ENCODE results near the gene JTB. TPM values are rescaled to one million over a fixed set of nuclear protein-coding genes. Genes with fewer than 3 reads are reported as not detected.
"Not testable (repeated sequence)": the region's sequence is repeated elsewhere in the genome, so short reads cannot be mapped to it uniquely, and the experiment has no call there.

Gene JTB
- total RNA-seq: 100 to 1,000 TPM; 157 to 309 (median 259) TPM

DNA sequence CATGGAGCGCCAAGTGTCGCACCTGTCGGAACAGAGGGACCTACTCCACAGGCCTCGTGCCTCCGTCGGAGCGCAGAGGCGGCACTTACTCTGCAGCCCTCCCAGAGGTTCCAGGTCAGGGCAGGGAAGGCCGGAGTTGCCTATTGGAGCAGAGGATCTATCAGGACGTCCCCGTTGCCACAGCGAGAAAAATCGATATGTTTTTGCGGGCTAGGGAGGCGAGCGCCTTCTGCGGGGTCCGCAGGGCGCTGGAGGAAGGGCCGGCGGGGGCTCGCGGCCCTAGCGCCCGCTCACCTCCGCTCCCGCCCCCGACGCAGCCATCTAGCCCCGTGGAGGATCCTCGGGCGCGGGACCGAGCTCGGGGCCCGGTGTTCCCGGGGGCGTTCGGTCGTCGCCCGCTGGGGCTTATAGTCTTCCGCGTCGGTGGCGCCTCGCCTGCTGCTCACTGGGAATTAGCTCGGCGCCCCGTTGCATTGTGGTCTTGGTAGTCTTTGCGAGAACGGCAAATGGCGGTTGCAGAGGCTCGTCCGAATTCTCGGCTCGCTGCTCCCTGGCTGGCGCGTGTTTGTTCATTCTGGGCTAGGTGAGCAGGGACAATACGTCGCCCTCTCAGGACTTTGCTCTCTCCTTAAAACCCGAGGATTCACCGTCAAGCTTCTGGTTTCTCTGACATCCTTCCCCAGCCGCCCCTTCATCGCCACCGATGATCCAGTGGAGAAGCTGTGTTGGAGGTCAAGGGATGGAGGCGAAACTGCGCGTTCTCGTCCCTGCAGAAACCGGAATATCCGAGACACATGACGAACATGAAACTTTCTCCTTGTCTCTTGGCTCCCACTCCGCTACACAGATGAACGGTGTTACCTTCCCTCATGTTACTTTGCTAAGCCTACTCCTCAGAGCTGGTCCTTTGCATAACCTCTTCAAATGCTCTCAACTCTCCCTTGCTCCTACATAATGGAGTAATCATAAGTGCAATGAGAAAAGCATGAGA is at the start of gene JTB:
Gene JTB (minus strand): TSS at position 425 of the 991 bp plus-strand sequence. CDS start 422 bp downstream, at position 3.
- H3K4me3 ChIP-seq: peak within 1 kb of the TSS; percentile 71 to 100 (median 81)
- no peaks in the 10 kb centered on the region for H3K9me3 ChIP-seq
- ATAC-seq (peak; percentile 95 to 97), DNase-seq (peak; percentile 86 to 87)
- intact Hi-C loops (cut with DNase I; ENCODE audit: low total_unique reads) (no loop called here), in situ Hi-C loops (cut with MboI; ENCODE audit: low sequenced_read_pairs in 4 of 4) (loop anchor here (10.0 to 25.0 kb wide), 5 partner anchors 163 to 465 kb away; partner anchors contain the start of genes ILF2 (in 2 of the 4), SNAPIN (in 2 of the 4), NPR1 (in 1 of the 4) and S100A3 (in 1 of the 4))
- peaks cover 20 to 24% of the 10 kb centered on the region in 2 donors for H3K4me1 ChIP-seq
- peak within 1 kb of the TSS; percentile 92 to 100 (median 92) for H3K27ac ChIP-seq
- peak; percentile 98 for TF ChIP-seq POLR2A (IDR thresholded peaks at IDR 0.05)
- TF ChIP-seq, protein P1, sequence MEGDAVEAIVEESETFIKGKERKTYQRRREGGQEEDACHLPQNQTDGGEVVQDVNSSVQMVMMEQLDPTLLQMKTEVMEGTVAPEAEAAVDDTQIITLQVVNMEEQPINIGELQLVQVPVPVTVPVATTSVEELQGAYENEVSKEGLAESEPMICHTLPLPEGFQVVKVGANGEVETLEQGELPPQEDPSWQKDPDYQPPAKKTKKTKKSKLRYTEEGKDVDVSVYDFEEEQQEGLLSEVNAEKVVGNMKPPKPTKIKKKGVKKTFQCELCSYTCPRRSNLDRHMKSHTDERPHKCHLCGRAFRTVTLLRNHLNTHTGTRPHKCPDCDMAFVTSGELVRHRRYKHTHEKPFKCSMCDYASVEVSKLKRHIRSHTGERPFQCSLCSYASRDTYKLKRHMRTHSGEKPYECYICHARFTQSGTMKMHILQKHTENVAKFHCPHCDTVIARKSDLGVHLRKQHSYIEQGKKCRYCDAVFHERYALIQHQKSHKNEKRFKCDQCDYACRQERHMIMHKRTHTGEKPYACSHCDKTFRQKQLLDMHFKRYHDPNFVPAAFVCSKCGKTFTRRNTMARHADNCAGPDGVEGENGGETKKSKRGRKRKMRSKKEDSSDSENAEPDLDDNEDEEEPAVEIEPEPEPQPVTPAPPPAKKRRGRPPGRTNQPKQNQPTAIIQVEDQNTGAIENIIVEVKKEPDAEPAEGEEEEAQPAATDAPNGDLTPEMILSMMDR (IDR thresholded peaks at IDR 0.05 in 4 of 5, conservative IDR thresholded peaks at IDR 0.05 in 1 of 5): no peak
- H3K36me3 ChIP-seq: peaks cover 0 to 36% of the 10 kb centered on the region in 2 donors
- H3K27me3 ChIP-seq: no peaks in the 10 kb centered on the region

DNA sequence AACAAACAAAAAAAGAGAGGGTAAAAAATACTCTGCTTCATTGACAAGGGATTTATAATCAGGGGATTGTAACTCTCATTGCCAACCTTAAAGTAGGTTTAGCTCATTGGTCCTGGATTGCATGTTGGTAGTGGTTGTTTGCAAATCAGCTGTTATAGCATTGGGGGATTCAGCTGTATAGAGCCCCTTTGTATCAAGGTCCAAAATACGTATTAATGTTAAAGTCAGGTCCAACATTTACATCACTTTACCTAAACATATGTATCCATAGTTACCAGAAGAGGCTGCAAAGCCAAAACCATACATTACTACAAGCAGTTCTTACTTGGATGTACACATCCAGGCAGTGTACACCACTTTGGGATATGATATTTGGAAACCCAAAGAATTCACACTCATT is 42.5 kb upstream of the JTB start:
- no peaks in the 10 kb centered on the region for H3K4me1 ChIP-seq
- H3K27ac ChIP-seq: no peak overlapping the region
- no peaks in the 10 kb centered on the region for H3K9me3 ChIP-seq
- TF ChIP-seq, protein P1 (IDR thresholded peaks at IDR 0.05 in 4 of 5, conservative IDR thresholded peaks at IDR 0.05 in 1 of 5): no peak
- TF ChIP-seq POLR2A (IDR thresholded peaks at IDR 0.05): no peak
- no peak overlapping the region for H3K4me3 ChIP-seq
- intact Hi-C loops (cut with DNase I; ENCODE audit: low total_unique reads) (no loop called here), in situ Hi-C loops (cut with MboI; ENCODE audit: low sequenced_read_pairs in 4 of 4) (loop anchor here in 2 of 4 donors (25.0 kb wide), 2 partner anchors 292 to 658 kb away; partner anchors contain the start of genes AQP10 (in 1 of the 2) and S100A9 (in 1 of the 2))
- ATAC-seq (no peak), DNase-seq (no peak)
- no peaks in the 10 kb centered on the region for H3K27me3 ChIP-seq
- H3K36me3 ChIP-seq: no peaks in the 10 kb centered on the region

DNA sequence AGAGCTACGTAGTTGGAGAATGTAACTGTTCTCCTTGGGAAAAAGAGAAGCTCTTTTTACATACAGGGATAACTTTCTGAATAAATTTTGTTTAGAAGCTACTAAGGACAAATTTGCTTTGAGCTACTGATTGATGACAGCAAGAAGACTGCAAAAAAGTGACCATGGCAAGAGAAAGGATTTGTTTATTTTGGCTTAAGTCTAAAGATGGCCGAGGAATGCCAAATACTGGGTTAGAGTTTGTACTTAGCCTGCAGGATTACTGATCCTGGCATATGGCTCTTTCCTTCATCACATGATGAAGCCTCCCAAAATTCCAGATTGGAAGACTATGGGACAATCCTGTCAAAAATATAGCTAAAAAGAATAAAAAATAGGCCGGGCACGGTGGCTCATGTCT is 41.8 kb upstream of the JTB start:
- Histone ChIP-seq H3K4me1 (no peaks in the 10 kb centered on the region), H3K27me3 (no peaks in the 10 kb centered on the region), H3K36me3 (no peaks in the 10 kb centered on the region), H3K9me3 (no peaks in the 10 kb centered on the region), H3K27ac (no peak overlapping the region), H3K4me3 (no peak overlapping the region)
- DNase-seq (no peak), ATAC-seq (no peak)
- no peak for TF ChIP-seq POLR2A (IDR thresholded peaks at IDR 0.05)
- TF ChIP-seq, protein P1 (IDR thresholded peaks at IDR 0.05 in 4 of 5, conservative IDR thresholded peaks at IDR 0.05 in 1 of 5): no peak
- in situ Hi-C loops (cut with MboI; ENCODE audit: low sequenced_read_pairs in 4 of 4): loop anchor here in 2 of 4 donors (25.0 kb wide), 2 partner anchors 293 to 657 kb away; partner anchors contain the start of genes AQP10 (in 1 of the 2) and S100A9 (in 1 of the 2)
- intact Hi-C loops (cut with DNase I; ENCODE audit: low total_unique reads): no loop called here

DNA sequence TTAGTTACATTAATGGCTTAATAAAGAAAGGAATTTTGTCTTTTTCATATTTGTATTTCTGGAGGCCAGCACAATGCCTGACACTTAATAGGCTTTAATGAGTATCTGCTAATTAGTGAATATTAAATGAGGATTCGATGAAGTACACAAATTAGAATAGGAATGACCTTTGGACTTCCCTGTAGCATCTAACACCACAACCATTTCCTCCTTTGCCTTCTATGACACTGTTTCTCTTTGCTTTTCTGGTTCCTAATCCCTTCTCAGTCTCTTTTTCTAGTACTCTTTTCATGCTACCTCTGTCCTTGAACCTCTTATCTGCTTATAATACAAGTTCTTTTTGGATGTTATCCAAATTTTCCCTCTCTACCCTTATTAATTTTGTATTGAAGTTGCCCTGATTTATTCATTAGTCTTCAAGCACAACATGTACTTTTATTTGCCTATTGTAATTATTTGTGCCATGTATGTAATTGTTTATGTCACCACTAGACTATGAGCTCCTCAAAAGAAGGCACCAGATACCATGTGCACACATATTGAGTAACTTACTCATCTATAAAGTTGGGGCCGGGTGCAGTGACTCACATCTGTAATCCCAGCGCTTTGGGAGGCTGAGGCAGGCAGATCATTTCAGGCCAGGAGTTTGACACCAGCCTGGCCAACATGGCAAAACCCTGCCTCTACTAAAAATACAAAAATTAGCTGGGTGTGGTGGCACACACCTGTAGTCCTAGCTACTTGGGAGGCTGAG is 36.9 kb upstream of the JTB start:
- intact Hi-C loops (cut with DNase I; ENCODE audit: low total_unique reads): no loop called here
- no peaks in the 10 kb centered on the region for H3K36me3 ChIP-seq
- DNase-seq: no peak
- no peaks in the 10 kb centered on the region for H3K4me1 ChIP-seq
- H3K4me3 ChIP-seq: no peak overlapping the region
- H3K27me3 ChIP-seq: no peaks in the 10 kb centered on the region
- H3K27ac ChIP-seq: no peak overlapping the region
- TF ChIP-seq POLR2A (IDR thresholded peaks at IDR 0.05): no peak
- TF ChIP-seq, protein P1 (IDR thresholded peaks at IDR 0.05 in 4 of 5, conservative IDR thresholded peaks at IDR 0.05 in 1 of 5): no peak
- no peak for ATAC-seq
- H3K9me3 ChIP-seq: no peaks in the 10 kb centered on the region
- in situ Hi-C loops (cut with MboI; ENCODE audit: low sequenced_read_pairs in 4 of 4): loop anchor here in 2 of 4 donors (25.0 kb wide), 2 partner anchors 298 to 652 kb away; partner anchors contain the start of genes AQP10 (in 1 of the 2) and S100A9 (in 1 of the 2)

DNA sequence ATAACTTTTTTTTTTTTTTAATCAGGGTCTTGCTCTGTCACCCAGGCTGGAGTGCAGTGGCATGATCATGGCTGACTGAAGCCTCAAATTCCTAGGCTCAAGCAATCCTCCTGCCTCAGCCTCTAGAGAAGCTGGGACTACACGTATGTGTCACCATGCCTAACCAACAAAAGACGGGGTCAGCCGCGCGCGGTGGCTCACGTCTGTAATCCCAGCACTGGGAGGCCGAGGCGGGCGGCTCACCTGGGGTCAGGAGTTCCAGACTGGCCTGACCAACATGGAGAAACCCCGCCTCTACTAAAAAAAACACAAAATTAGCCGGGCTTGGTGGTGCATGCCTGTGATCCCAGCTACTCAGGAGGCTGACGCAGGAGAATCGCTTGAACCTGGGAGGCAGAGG is 35.1 kb upstream of the JTB start:
- not testable (repeated sequence) for H3K9me3 ChIP-seq

More for the DNA sequence above, 35.1 kb upstream of the JTB start:
- in situ Hi-C loops (cut with MboI; ENCODE audit: low sequenced_read_pairs in 4 of 4): loop anchor here in 2 of 4 donors (25.0 kb wide), 2 partner anchors 300 to 650 kb away; partner anchors contain the start of genes AQP10 (in 1 of the 2) and S100A9 (in 1 of the 2)
- ATAC-seq; DNase-seq; H3K4me3 ChIP-seq; H3K27me3 ChIP-seq; intact Hi-C loops (cut with DNase I; ENCODE audit: low total_unique reads); H3K27ac ChIP-seq; H3K36me3 ChIP-seq; H3K4me1 ChIP-seq: not testable (repeated sequence)

Data from gastrocnemius medialis (tissue), 4 donors.